ENCODE data around the gene NLGN2. TPM values are rescaled to one million over a fixed set of nuclear protein-coding genes. Genes with fewer than 3 reads are reported as not detected.

The NLGN2 gene
- total and polyA plus RNA-seq, 5 experiments from 2014 or later = 0.03 to 14.7 (median 0.23) TPM

- peaks cover 0 to 5% (median 0%) of the 10 kb centered on the region in 9 donors for H3K9me3 Mint-ChIP-seq
- DNase-seq (no peak), ATAC-seq (no peak)
- peaks cover 14 to 52% (median 32%) of the 10 kb centered on the region in 5 donors for H3K27me3 Mint-ChIP-seq
- H3K4me1 Mint-ChIP-seq = peaks cover 13 to 36% (median 22%) of the 10 kb centered on the region in 4 donors
- peak within 1 kb of the TSS in 8 of 10 donors; percentile 12 to 67 (median 36) for H3K4me3 Mint-ChIP-seq
- peak within 1 kb of the TSS in 4 of 10 donors; percentile 22 to 45 (median 38) for H3K27ac Mint-ChIP-seq
- peaks cover 0 to 6% (median 5%) of the 10 kb centered on the region in 3 donors for H3K36me3 Mint-ChIP-seq
- POLR2A ChIA-PET = interaction anchor here (0.8 to 2.3 kb wide), 5 partner anchors 9 to 98 kb away, joined by 3 to 8 read pairs (median 4); partner anchors contain the start of genes PLSCR3, SPEM2 and ZBTB4
These were observed 26.6 kb upstream of the NLGN2 start, which contains the start of gene TNK1 for GRCh38 chr17:7380855-7381683. Gene TNK1, plus strand, starts transcription at chr17:7381089. Its CDS starts 1,838 bp downstream, at chr17:7382927.

- H3K27ac Mint-ChIP-seq = peak overlapping the region in 6 of 10 donors; percentile 27 to 95 (median 78)
- H3K27me3 Mint-ChIP-seq = peaks cover 14 to 39% (median 30%) of the 10 kb centered on the region in 5 donors
- H3K36me3 Mint-ChIP-seq = peaks cover 5 to 12% (median 6%) of the 10 kb centered on the region in 3 donors
- peaks cover 15 to 42% (median 24%) of the 10 kb centered on the region in 4 donors for H3K4me1 Mint-ChIP-seq
- ATAC-seq = no peak
- peak overlapping the region in 9 of 10 donors; percentile 26 to 89 (median 55) for H3K4me3 Mint-ChIP-seq
- peaks cover 0 to 5% (median 0%) of the 10 kb centered on the region in 9 donors for H3K9me3 Mint-ChIP-seq
- POLR2A ChIA-PET = interaction anchor here (0.5 to 4.5 kb wide), 9 partner anchors 11 to 304 kb away, joined by 3 to 50 read pairs (median 15); partner anchors contain the start of genes ACAP1, KCTD11, PLSCR3 and TMEM102
- DNase-seq = no peak
These were observed 24.7 kb upstream of the NLGN2 start for GRCh38 chr17:7382901-7383300.

- peaks cover 15 to 42% (median 24%) of the 10 kb centered on the region in 4 donors for H3K4me1 Mint-ChIP-seq
- ATAC-seq (no peak), DNase-seq (no peak)
- peaks cover 0 to 5% (median 0%) of the 10 kb centered on the region in 9 donors for H3K9me3 Mint-ChIP-seq
- peak overlapping the region in 6 of 10 donors; percentile 27 to 95 (median 76) for H3K27ac Mint-ChIP-seq
- H3K27me3 Mint-ChIP-seq = peaks cover 14 to 38% (median 30%) of the 10 kb centered on the region in 5 donors
- H3K36me3 Mint-ChIP-seq = peaks cover 5 to 15% (median 6%) of the 10 kb centered on the region in 3 donors
- POLR2A ChIA-PET = interaction anchor here (0.5 to 4.5 kb wide), 17 partner anchors 11 to 303 kb away, joined by 3 to 50 read pairs (median 8); partner anchors contain the start of genes ACAP1, KCTD11, NEURL4 and PLSCR3
- H3K4me3 Mint-ChIP-seq = peak overlapping the region; percentile 24 to 94 (median 81)
These were observed 24.3 kb upstream of the NLGN2 start for GRCh38 chr17:7383371-7383741.

- H3K9me3 Mint-ChIP-seq = peaks cover 0 to 5% (median 0%) of the 10 kb centered on the region in 9 donors
- POLR2A ChIA-PET = interaction anchor here (0.6 to 4.5 kb wide), 33 partner anchors 9 to 805 kb away, joined by 3 to 50 read pairs (median 4); partner anchors contain the start of genes ACAP1, FXR2, KCTD11 and NEURL4
- DNase-seq (peak; percentile 65 to 93 (median 82)), ATAC-seq (peak; percentile 95)
- peaks cover 14 to 33% (median 29%) of the 10 kb centered on the region in 5 donors for H3K27me3 Mint-ChIP-seq
- peaks cover 5 to 19% (median 5%) of the 10 kb centered on the region in 3 donors for H3K36me3 Mint-ChIP-seq
- peak overlapping the region; percentile 77 to 94 (median 86) for H3K4me3 Mint-ChIP-seq
- peak overlapping the region; percentile 48 to 97 (median 96) for H3K27ac Mint-ChIP-seq
- H3K4me1 Mint-ChIP-seq = peaks cover 15 to 42% (median 24%) of the 10 kb centered on the region in 4 donors
These were observed 23.7 kb upstream of the NLGN2 start for GRCh38 chr17:7383742-7384488.

GRCh38 chr17:7384489-7385081 is 23.1 kb upstream of the NLGN2 start:
- H3K27me3 Mint-ChIP-seq = peaks cover 9 to 27% (median 22%) of the 10 kb centered on the region in 5 donors
- H3K9me3 Mint-ChIP-seq = no peaks in the 10 kb centered on the region
- ATAC-seq = no peak
- H3K4me3 Mint-ChIP-seq = peak overlapping the region; percentile 77 to 94 (median 86)
- peak overlapping the region; percentile 79 to 97 (median 96) for H3K27ac Mint-ChIP-seq
- POLR2A ChIA-PET = interaction anchor here (0.5 to 4.5 kb wide), 33 partner anchors 10 to 805 kb away, joined by 3 to 50 read pairs (median 5); partner anchors contain the start of genes ACAP1, FXR2, KCTD11 and NEURL4
- H3K4me1 Mint-ChIP-seq = peaks cover 15 to 42% (median 26%) of the 10 kb centered on the region in 4 donors
- peaks cover 0 to 25% (median 0%) of the 10 kb centered on the region in 3 donors for H3K36me3 Mint-ChIP-seq
- no peak for DNase-seq

- no peak overlapping the region for H3K4me3 Mint-ChIP-seq
- no peaks in the 10 kb centered on the region for H3K27me3 Mint-ChIP-seq
- no peak for ATAC-seq
- H3K9me3 Mint-ChIP-seq = no peaks in the 10 kb centered on the region
- POLR2A ChIA-PET = interaction anchor here (0.5 to 1.8 kb wide), 7 partner anchors 8 to 224 kb away, joined by 3 to 8 read pairs (median 3); partner anchors contain the start of genes TMEM256 and TNK1
- peaks cover 25 to 44% (median 38%) of the 10 kb centered on the region in 4 donors for H3K4me1 Mint-ChIP-seq
- peaks cover 0 to 51% (median 4%) of the 10 kb centered on the region in 3 donors for H3K36me3 Mint-ChIP-seq
- peak overlapping the region in 1 of 10 donors; percentile 56 for H3K27ac Mint-ChIP-seq
- DNase-seq = no peak
These were observed 18.8 kb upstream of the NLGN2 start for GRCh38 chr17:7388856-7389255.

- Mint-ChIP-seq H3K9me3 (no peaks in the 10 kb centered on the region), H3K36me3 (peaks cover 0 to 51% (median 4%) of the 10 kb centered on the region in 3 donors), H3K4me3 (peak overlapping the region in 1 of 10 donors; percentile 14), H3K27me3 (no peaks in the 10 kb centered on the region), H3K4me1 (peaks cover 25 to 44% (median 39%) of the 10 kb centered on the region in 4 donors), H3K27ac (peak overlapping the region in 3 of 10 donors; percentile 48 to 85 (median 49))
- ATAC-seq (no peak), DNase-seq (no peak)
- POLR2A ChIA-PET = interaction anchor here (0.5 to 1.8 kb wide), 8 partner anchors 10 to 212 kb away, joined by 3 to 8 read pairs (median 3); partner anchors contain the start of genes POLR2A, TMEM256 and TNK1
These were observed 17.4 kb upstream of the NLGN2 start for GRCh38 chr17:7389924-7390910.

GRCh38 chr17:7391307-7391706 is 16.3 kb upstream of the NLGN2 start:
- Mint-ChIP-seq H3K9me3 (no peaks in the 10 kb centered on the region), H3K27ac (peak overlapping the region in 6 of 10 donors; percentile 40 to 78 (median 62)), H3K27me3 (no peaks in the 10 kb centered on the region), H3K4me3 (peak overlapping the region in 6 of 10 donors; percentile 7 to 82 (median 46)), H3K4me1 (peaks cover 23 to 48% (median 40%) of the 10 kb centered on the region in 4 donors), H3K36me3 (peaks cover 0 to 51% (median 4%) of the 10 kb centered on the region in 3 donors)
- POLR2A ChIA-PET = interaction anchor here (1.0 to 1.1 kb wide), 2 partner anchors 13 to 64 kb away, joined by 3 read pairs; partner anchors contain the start of gene TMEM256
- DNase-seq (no peak), ATAC-seq (no peak)

GRCh38 chr17:7392696-7393612 is 14.7 kb upstream of the NLGN2 start:
- ATAC-seq (no peak), DNase-seq (no peak)
- H3K4me3 Mint-ChIP-seq = peak overlapping the region; percentile 78 to 97 (median 94)
- H3K27me3 Mint-ChIP-seq = no peaks in the 10 kb centered on the region
- H3K9me3 Mint-ChIP-seq = no peaks in the 10 kb centered on the region
- peaks cover 18 to 49% (median 37%) of the 10 kb centered on the region in 4 donors for H3K4me1 Mint-ChIP-seq
- H3K36me3 Mint-ChIP-seq = peaks cover 0 to 39% (median 4%) of the 10 kb centered on the region in 3 donors
- POLR2A ChIA-PET = interaction anchor here (1.0 to 4.4 kb wide), 7 partner anchors 8 to 92 kb away, joined by 3 to 50 read pairs (median 5); partner anchors contain the start of genes ACAP1, POLR2A, TMEM256 and TNK1
- peak overlapping the region in 8 of 10 donors; percentile 42 to 89 (median 74) for H3K27ac Mint-ChIP-seq
